Epithelial cell of esophagus (primary cell): ENCODE data around the gene CYSTM1.

Source experiments
- DNase-seq: peaks from one replicate; pipeline ENCODE4 v3.0.0; 2010; ENCODE audit warnings: low read depth
- H3K4me3 ChIP-seq: 2 replicates; pipeline ENCODE4 v1.5.1; 2011; ENCODE audit warnings: mild to moderate bottlenecking, low read length, control low read depth
- TF ChIP-seq, protein P1 (sequence below): IDR thresholded peaks from 2 replicates; pipeline ENCODE4 v1.5.1; 2011; ENCODE audit warnings: low read depth, mild to moderate bottlenecking, low read length, control low read depth, inconsistent platforms; ENCODE audit not compliant: insufficient read depth; ENCODE audit errors: missing control alignments

The CYSTM1 gene

DNA sequence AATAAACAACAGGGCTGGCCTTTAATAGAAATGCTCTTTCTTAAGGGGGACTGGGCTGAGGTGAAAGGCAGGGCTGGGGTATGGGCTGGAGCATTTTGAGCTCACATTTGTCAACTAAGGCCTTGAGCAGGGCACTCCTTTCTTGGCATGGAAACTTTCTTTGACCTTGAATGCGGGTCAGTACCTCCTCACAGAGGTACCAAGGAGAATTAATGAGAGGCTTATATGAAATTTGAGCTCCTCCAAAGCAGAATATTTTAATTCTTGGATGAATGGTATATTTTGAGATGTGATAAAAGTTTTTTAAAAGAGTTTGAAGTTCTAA is 3.1 kb downstream of the CYSTM1 start:
- H3K4me3 ChIP-seq, result no peak overlapping the region
- DNase-seq, result no peak
- TF ChIP-seq, protein P1, sequence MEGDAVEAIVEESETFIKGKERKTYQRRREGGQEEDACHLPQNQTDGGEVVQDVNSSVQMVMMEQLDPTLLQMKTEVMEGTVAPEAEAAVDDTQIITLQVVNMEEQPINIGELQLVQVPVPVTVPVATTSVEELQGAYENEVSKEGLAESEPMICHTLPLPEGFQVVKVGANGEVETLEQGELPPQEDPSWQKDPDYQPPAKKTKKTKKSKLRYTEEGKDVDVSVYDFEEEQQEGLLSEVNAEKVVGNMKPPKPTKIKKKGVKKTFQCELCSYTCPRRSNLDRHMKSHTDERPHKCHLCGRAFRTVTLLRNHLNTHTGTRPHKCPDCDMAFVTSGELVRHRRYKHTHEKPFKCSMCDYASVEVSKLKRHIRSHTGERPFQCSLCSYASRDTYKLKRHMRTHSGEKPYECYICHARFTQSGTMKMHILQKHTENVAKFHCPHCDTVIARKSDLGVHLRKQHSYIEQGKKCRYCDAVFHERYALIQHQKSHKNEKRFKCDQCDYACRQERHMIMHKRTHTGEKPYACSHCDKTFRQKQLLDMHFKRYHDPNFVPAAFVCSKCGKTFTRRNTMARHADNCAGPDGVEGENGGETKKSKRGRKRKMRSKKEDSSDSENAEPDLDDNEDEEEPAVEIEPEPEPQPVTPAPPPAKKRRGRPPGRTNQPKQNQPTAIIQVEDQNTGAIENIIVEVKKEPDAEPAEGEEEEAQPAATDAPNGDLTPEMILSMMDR, result no peak

DNA sequence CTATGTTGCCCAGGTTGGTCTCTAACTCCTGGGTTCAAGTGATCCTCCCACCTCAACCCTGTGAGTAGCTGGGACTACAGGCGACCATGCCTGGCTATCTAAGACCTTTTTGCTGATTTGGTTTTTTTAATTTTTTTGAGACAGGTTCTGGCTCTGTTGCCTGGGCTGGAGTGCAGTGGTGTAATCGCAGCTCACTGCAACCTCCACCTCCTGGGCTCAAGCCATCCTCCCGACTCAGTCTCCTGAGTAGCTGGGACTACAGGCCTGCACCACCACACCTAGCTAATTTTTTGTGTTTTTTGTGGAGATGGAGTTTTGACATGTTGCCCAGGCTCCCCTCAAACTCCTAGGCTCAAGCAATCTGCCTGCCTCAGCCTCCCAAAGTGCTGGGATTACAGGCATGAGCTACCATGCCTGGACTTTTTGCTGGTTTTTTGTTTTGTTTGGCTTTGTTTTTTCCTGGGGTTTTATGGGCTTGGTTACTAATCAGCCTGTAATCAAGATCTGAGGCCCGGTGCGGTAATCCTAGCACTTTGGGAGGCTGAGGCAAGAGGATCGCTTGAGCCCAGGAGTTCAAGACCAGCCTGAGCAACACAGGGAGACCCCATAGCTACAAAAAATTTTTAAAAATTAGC is 3.6 kb downstream of the CYSTM1 start:
- no peak for DNase-seq
- TF ChIP-seq, protein P1, result no peak
- no peak overlapping the region for H3K4me3 ChIP-seq

DNA sequence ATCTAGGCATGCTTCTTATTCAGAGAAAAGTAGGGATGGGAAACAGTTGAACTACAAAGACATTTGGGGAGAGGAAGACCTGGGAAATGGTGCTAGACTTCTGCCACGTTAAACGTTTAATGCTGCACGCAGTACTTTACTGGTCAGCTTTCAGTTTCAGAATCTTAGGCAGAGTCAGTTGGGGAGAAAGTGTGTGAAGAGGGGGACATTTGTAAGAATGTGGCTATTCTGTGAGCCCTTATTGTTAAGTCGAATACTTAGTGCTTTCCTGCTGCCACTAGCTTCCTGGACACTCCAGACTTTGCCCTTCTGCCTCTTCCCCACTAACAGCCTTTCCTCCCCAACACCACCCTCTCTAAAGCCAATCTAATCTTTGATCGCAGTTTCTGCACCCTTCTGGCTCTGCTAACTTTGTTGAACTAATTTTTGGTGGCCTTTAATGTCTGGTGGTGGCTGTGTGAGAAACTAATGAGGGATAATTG is 6.1 kb downstream of the CYSTM1 start:
- no peak overlapping the region for H3K4me3 ChIP-seq
- no peak for DNase-seq
- TF ChIP-seq, protein P1, result no peak

DNA sequence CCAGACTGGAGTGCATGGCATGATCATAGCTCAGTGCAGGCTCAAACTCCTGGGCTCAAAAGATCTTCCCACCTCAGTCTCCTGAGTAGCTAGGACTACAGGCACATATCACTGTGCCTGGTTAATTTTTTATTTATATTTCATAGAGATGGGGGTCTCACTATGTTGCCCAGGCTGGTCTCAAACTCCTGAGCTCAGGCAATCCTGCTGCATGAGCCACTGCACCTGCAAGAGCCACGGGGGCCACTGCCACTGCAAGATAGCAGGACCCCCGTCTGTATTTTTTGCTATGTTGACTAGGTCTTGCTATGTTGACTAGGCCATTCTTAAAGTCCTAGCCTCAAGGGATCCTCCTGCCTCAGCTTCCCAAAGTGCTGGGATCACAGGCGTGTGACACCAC is 6.5 kb downstream of the CYSTM1 start:
- no peak for DNase-seq
- TF ChIP-seq, protein P1, result no peak

DNA sequence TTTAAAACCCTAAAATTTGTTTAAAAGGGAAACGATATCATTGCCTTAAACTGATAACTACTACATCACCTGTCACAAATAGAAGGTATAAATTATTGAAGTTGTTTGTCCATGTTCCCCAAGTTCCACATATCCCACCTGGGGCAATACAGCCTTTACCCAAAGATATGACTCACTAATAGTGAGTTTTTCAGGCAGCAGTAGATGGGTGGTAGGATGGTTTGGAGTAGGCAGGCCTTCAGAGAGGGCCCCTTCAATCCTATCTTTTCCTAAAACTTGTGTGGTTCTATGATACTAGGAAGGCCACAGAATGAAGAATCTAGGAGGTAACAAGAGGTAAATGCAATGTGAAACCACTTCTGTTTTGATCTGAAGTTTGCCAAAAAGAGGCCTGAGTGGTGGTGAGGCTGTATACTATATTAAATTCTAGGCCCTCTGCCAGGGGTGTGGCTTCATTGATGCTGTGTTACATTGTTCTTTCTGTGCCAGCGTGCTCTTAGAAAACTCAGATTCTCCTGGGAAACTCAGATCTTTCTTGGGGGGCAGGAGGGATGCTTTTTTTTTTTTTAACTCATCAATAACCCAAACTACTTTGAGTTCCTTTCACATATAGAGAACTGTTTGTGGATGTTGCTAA is 7.2 kb downstream of the CYSTM1 start:
- no peak for DNase-seq
- TF ChIP-seq, protein P1, result no peak

More for the DNA sequence above, 6.5 kb downstream of the CYSTM1 start:
- H3K4me3 ChIP-seq, result no peak overlapping the region

DNA sequence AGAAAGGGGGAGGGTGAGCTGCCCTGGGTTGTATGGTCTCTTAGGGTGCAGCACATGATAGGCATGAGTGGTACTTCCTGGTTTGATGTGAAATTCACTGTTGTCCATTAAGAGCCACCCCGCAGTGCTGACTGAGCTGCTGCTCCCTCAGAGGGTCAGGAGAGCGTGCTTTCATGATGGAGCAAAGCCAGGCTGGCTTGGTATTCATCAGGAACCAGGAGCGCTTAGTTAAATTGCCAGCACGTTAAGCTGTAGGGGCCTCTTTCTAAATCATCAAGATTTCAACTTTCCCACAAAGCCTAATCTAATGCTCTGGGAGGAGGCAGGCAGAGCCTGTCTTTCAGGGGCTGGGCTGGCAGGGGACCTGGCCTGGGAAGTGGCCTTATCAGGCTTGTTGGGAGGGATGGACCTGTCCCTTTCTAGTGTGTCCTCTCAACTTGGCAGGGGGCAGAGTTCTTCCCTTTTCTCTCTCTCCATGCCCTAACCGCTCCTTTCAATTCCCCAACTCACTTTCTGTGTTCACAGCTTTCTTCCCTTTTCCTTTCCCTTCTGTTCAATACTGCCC is 7.9 kb downstream of the CYSTM1 start:
- no peak overlapping the region for H3K4me3 ChIP-seq
- TF ChIP-seq, protein P1, result no peak
- no peak for DNase-seq

More for the DNA sequence above, 7.2 kb downstream of the CYSTM1 start:
- no peak overlapping the region for H3K4me3 ChIP-seq
